ENCODE data around the gene PKN1. TPM values are rescaled to one million over a fixed set of nuclear protein-coding genes. Genes with fewer than 3 reads are reported as not detected.

PKN1 gene
- total and polyA plus RNA-seq, 2 of the 13 experiments (the other 11 are each of a cell fraction or from before 2014, with no cell fraction given), result 45.7 to 54.5 TPM

DNA sequence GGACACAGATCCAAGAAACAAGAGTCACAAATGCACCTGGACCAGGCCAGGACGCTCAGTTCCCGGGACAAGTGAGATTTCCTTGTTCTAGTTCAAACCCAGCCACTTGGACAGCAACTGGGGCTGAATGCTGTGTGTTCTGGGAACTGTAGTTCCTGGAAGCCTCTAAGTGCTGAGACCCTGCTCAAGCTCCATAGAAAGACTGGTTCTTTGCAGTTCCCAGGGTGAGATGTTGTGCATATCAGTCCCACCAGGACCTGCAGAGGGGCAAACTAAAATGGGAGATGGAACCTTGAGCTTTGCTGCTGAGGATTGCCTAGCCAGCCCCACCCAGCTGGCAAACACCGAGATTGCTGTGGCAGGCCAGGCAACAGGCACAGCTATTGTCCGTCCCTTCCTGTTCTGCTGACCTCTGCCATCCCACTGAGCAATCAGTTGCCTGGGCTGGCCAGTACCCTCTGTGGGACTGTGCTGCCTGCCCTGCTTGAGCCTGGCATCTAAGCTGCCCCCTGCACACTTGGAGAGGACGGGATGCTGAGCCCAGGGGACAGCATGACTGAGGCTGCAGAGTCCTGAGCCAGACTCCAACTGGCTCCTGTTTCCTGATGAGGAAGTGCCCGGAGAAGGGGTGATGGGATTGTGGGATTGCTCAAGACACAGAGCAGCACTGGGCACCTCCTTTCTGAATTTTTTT lies 64.3 kb downstream of the PKN1 start (continued):
- TF ChIP-seq, protein P1, sequence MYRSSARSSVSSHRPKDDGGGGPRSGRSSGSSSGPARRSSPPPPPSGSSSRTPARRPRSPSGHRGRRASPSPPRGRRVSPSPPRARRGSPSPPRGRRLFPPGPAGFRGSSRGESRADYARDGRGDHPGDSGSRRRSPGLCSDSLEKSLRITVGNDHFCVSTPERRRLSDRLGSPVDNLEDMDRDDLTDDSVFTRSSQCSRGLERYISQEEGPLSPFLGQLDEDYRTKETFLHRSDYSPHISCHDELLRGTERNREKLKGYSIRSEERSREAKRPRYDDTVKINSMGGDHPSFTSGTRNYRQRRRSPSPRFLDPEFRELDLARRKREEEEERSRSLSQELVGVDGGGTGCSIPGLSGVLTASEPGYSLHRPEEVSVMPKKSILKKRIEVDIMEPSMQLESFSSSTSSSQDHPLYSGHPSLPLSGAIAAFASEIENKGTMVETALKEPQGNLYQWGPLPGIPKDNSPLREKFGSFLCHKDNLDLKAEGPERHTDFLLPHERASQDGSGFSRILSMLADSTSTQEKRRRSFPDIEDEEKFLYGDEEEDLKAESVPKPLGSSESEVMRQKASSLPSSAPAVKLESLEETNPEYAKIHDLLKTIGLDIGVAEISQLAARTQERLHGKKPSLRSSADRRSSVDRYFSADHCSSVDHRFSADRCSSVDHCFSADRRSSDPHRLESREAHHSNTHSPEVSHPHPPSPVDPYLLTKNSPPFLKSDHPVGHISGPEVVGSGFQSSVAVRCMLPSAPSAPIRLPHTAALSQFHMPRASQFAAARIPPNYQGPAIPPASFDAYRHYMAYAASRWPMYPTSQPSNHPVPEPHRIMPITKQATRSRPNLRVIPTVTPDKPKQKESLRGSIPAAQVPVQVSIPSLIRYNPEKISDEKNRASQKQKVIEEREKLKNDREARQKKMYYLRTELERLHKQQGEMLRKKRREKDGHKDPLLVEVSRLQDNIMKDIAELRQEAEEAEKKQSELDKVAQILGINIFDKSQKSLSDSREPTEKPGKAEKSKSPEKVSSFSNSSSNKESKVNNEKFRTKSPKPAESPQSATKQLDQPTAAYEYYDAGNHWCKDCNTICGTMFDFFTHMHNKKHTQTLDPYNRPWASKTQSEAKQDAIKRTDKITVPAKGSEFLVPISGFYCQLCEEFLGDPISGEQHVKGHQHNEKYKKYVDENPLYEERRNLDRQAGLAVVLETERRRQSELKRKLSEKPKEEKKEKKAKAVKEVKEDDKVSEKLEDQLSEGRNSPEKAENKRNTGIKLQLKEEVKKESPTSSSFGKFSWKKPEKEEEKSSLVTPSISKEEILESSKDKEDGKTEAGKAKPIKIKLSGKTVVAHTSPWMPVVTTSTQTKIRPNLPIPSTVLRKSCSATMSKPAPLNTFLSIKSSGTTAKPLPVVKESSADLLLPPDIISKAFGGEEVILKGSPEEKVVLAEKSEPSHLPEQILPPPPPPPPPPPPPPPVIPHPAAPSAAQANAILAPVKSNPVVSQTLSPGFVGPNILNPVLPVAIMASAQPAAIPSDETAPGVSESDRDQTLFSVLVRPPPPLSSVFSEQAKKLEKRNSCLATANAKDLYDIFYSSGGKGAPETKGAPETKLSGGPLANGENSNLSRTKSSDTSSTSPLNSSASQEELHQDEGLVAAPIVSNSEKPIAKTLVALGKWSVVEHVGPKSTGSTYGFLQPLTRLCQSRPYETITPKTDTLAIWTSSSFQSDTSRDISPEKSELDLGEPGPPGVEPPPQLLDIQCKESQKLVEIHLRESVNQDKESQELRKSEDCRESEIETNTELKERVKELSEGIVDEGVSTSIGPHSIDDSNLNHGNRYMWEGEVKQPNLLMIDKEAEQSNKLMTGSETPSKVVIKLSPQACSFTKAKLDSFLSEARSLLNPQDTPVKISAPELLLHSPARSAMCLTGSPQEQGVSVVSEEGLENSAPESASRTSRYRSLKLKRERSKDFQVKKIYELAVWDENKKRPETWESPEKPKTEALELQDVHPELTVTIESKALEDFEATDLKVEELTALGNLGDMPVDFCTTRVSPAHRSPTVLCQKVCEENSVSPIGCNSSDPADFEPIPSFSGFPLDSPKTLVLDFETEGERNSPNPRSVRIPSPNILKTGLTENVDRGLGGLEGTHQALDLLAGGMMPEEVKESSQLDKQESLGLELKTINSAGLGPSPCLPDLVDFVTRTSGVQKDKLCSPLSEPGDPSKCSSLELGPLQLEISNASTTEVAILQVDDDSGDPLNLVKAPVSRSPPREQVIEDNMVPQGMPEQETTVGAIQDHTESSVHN (CRISPR knock-in tag; IDR thresholded peaks at IDR 0.05), result no peak
- TF ChIP-seq HMGA1 (CRISPR knock-in tag; conservative IDR thresholded peaks at IDR 0.05) (no peak), ZFP41 (CRISPR knock-in tag; IDR thresholded peaks at IDR 0.05; ENCODE audit: borderline replicate concordance) (no peak), ZNF563 (CRISPR knock-in tag; IDR thresholded peaks at IDR 0.05) (no peak), KDM6A (CRISPR knock-in tag; IDR thresholded peaks at IDR 0.05; ENCODE audit: low read depth) (no peak), FOXK1 (CRISPR knock-in tag; IDR thresholded peaks at IDR 0.05; ENCODE audit: borderline replicate concordance, low read depth) (no peak), ISL2 (CRISPR knock-in tag; IDR thresholded peaks at IDR 0.05) (no peak), ZZZ3 (CRISPR knock-in tag; IDR thresholded peaks at IDR 0.05; ENCODE audit: borderline replicate concordance) (no peak), HNRNPK (IDR thresholded peaks at IDR 0.05; ENCODE audit: low read depth, low read length, poor library complexity, severe bottlenecking) (no peak)
- TF ChIP-seq, protein P2, sequence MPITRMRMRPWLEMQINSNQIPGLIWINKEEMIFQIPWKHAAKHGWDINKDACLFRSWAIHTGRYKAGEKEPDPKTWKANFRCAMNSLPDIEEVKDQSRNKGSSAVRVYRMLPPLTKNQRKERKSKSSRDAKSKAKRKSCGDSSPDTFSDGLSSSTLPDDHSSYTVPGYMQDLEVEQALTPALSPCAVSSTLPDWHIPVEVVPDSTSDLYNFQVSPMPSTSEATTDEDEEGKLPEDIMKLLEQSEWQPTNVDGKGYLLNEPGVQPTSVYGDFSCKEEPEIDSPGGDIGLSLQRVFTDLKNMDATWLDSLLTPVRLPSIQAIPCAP (CRISPR knock-in tag; IDR thresholded peaks at IDR 0.05; ENCODE audit: low read depth), result no peak
- TF ChIP-seq, protein P3, sequence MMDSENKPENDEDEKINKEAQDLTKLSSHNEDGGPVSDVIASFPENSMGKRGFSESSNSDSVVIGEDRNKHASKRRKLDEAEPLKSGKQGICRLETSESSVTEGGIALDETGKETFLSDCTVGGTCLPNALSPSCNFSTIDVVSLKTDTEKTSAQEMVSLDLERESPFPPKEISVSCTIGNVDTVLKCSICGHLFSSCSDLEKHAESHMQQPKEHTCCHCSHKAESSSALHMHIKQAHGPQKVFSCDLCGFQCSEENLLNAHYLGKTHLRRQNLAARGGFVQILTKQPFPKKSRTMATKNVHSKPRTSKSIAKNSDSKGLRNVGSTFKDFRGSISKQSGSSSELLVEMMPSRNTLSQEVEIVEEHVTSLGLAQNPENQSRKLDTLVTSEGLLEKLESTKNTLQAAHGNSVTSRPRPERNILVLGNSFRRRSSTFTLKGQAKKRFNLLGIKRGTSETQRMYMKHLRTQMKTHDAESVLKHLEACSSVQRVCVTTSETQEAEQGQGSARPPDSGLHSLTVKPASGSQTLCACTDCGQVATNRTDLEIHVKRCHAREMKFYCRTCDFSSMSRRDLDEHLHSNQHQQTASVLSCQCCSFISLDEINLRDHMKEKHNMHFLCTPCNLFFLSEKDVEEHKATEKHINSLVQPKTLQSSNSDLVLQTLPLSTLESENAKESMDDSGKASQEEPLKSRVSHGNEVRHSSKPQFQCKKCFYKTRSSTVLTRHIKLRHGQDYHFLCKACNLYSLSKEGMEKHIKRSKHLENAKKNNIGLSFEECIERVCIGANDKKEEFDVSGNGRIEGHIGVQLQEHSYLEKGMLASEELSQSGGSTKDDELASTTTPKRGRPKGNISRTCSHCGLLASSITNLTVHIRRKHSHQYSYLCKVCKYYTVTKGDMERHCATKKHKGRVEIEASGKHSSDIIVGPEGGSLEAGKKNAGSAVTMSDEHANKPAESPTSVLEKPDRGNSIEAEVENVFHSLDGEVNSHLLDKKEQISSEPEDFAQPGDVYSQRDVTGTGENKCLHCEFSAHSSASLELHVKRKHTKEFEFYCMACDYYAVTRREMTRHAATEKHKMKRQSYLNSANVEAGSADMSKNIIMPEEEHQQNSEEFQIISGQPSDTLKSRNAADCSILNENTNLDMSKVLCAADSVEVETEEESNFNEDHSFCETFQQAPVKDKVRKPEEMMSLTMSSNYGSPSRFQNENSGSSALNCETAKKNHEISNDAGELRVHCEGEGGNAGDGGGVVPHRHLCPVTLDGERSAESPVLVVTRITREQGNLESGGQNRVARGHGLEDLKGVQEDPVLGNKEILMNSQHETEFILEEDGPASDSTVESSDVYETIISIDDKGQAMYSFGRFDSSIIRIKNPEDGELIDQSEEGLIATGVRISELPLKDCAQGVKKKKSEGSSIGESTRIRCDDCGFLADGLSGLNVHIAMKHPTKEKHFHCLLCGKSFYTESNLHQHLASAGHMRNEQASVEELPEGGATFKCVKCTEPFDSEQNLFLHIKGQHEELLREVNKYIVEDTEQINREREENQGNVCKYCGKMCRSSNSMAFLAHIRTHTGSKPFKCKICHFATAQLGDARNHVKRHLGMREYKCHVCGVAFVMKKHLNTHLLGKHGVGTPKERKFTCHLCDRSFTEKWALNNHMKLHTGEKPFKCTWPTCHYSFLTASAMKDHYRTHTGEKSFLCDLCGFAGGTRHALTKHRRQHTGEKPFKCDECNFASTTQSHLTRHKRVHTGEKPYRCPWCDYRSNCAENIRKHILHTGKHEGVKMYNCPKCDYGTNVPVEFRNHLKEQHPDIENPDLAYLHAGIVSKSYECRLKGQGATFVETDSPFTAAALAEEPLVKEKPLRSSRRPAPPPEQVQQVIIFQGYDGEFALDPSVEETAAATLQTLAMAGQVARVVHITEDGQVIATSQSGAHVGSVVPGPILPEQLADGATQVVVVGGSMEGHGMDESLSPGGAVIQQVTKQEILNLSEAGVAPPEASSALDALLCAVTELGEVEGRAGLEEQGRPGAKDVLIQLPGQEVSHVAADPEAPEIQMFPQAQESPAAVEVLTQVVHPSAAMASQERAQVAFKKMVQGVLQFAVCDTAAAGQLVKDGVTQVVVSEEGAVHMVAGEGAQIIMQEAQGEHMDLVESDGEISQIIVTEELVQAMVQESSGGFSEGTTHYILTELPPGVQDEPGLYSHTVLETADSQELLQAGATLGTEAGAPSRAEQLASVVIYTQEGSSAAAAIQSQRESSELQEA (CRISPR knock-in tag; IDR thresholded peaks at IDR 0.05; ENCODE audit: not compliant biosample characterization), result no peak

Data from HepG2 (cell line).